Stromal cell of bone marrow (primary cell): ENCODE data around the gene GSTT2.

Source experiments
- DNase-seq: peaks from one replicate; pipeline ENCODE4 v3.0.0-alpha.2; 2012; ENCODE audit warnings: low read depth

Gene GSTT2

DNA sequence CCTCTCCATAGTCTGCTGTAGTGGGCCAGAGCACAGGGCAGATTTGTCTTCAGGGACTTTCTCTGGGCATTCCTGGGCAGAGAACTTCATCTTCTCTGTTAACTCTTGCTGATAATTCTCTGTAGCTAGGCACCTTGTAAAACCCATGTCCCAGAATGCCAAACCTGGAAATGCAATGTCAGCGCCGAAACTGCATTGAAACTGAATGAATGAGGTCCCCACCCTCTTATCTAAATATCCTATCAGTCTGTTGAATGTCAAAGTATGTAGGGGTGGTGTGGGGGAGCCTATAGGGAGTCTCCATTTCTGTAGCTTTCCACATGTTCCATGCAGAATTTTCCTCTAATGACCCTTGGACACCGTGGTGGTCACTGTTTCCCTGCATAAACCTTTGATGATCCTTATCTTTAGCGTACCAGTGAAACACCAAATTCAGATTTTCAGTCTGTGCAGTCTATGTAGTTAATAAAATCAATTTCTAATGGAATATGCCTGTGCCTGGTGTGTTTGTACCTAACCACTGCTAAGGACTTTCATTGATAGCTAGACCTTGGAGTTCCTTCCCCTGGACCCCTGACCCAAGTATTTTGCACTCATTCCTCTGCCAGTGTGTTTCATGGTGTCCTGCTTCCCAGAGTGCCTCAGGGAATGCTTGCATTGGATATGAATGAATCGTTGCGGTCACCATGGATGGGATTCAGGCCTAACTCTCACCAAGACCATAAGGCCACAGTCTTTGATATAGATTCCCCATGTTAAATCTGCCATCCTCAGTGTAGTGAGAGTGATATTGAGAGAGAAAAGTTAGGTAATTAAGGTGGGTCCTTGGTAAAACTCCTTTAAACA lies 28.7 kb downstream of the GSTT2 start:
- DNase-seq = no peak

DNA sequence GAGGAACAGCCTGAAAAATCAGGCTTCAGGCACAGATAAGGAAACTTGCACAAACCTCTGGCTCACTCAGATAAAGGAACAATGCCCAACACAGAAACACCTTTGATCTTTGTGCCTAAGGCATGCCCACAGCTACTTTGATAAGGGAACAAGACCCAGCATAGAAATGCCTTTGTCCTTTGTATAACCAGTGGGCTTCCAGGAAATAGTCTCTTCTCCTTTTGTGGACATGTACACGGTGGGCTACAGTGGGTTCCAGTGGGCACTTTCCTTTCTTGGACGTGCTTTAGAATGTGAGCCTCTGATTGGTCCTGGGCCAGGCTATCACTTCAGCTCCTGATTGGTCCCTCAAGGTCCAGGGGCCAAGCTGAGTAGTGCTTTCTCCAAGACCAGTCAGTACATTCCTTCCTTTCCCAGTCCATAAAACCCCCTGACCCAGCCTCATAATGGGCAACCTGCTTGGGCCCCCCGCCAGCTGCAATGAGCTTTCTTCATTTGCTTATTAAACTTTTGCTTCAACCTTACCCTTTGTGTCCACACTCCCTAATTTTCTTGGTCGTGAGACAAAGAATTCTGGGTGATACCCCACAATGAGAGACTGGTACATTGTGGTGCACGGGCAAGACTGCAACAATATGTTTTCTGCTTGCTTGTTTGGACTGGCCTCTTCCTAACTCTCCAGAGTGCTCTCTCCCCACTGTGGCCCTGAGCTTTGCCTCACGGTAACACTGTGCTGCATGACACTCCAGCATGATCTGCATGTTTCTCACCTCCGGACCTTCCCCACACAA lies 29.5 kb downstream of the GSTT2 start:
- DNase-seq = no peak

DNA sequence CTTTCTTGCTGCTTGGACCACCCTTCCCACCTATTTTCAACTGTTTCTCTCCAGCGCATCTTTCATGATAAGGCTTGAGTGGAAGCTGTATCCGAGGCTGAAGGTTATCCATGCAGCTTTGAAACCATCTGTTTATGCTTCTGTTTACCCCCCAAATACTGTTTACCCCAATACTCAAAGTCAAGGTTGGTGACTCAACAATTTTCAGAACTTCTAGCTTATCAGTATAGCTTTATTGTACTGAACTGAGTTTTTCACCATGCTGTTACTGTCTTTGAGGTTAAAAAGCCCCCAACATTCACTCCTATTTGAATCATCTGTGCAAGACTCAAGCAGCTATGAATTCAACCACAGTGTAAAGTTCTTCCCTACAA lies 30.1 kb downstream of the GSTT2 start:
- DNase-seq = no peak

DNA sequence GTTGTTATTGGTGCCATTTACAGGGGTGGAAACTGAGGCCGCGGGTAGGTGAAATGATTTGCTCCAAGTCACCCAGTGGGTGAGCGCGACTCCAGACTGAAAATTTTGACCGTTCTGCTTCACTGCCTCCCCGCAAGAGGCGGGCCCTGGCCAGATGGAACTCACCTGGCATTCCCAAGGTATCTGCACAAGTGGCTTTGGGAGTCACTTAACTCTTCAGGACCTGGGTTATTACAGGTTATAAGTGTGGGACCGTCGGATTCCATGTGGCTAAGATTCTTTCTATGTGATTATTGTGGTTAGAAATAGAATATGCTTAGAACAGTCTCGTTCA lies 31.8 kb downstream of the GSTT2 start:
- no peak for DNase-seq

DNA sequence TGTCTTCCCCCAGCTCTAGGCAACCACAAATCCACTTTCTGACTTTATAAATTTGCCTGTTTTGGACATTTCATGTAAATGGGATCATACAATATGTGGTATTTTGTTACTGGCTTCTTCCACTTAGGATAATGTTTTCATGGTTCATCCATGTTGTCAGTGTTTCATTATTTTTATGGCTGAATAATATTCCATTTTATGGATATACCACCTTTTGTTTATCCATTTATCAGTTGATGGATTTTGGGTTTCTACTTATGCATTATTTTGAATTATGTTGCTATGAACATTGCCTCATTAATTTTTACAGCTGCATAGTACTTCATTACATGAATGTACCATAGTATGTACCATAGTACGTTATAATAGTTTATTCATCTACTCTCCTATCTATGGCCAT lies 36.2 kb downstream of the GSTT2 start:
- DNase-seq = no peak

DNA sequence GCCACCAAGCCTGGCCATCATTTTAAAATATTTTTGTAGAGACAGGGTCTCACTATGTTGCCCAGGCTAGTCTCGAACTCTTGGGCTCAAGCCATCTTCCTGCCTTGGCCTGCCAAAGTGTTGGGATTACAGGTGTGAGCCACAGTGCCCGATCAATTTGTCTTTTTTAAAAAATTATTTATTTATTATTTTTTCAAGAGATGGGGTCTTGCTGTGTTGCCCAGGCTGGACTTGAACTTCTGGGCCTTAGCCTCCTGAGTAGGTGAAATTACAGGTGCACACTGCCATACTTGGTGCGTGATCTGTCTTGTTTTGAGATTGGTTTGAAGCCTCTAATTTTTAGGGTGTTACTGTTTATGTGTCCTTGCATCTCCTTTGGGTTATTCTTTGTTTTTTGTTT lies 41.4 kb downstream of the GSTT2 start:
- no peak for DNase-seq

DNA sequence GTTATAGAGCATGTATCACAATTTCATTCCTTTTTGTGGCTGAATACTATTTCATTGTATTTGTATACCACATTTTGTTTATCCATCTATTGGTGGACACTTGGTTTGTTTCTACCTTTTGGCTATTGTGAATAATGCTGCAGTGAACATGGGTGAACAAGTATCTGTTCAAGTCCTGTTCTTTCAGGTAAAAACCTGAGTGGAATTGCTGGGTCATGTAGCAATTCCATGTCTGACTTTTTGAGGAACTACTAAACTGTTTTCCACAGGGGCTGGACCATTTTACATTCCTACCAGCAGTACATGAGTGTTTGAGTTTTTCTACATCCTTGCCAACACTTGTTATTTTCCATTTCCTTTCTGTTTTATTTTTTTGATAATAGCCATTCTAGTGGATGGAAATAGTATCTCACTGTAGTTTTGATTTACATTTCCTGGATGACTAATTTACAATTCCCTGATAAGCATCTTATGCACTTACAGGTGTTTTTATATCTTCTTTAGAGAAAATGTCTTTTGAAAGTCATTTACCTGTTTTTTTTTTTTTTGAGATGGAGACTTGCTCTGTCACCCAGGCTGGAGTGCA lies 43.4 kb downstream of the GSTT2 start:
- no peak for DNase-seq

DNA sequence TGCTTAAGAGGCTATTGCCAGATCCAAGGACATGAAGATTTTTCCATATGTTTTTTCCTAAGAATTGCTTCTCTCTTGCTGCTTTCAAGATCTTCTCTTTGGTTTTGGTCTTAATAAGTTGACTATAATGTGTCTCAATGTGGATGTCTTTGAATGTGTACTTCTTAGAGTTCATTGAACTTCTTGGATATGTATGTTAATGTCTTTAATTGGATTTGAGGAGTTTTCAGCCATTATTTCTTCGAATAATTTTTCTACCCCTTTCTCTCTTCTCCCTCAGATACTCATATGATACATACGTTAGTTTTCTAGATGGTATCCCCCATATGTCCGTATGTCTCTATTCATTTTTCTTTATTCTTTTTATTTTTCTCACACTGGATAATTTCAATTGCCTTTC lies 44.4 kb downstream of the GSTT2 start:
- no peak for DNase-seq

DNA sequence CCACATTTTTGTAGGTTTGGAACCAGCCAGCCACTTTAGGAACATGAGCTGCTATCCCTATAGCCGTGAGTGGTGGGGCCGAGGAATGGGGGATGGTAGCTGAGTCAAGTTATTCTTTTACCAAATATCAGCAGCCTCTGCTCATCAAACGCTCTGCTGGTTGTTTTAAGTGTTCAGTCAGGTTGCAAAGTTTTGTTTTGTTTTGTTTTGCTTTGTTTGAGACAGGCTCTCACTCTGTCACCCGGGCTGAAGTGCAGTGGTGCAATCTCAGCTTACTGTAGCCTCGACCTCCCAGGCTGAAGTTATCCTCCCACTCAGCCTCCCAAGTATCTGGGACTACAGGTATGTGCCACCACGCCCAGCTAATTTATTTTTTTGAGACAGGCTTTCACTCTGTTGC lies 45.5 kb downstream of the GSTT2 start:
- no peak for DNase-seq

DNA sequence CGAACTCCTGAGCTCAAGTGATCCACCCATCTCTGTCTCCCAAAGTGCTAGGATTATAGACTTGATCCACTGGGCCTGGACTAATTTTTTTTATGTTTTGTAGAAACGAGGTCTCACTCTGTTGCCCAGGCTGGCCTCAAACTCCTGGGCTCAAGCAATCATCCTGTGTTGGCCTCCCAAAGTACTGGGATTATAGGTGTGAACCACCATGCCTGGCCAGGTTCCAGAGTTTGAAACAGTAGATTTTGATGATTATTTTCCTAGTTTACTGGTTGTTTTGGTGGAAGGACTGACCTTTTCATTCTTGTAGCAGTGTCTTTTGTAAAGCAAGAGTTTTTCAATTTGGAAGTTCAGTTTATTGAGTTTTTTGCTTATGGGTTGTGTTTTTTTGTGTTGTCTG lies 46.1 kb downstream of the GSTT2 start:
- no peak for DNase-seq

DNA sequence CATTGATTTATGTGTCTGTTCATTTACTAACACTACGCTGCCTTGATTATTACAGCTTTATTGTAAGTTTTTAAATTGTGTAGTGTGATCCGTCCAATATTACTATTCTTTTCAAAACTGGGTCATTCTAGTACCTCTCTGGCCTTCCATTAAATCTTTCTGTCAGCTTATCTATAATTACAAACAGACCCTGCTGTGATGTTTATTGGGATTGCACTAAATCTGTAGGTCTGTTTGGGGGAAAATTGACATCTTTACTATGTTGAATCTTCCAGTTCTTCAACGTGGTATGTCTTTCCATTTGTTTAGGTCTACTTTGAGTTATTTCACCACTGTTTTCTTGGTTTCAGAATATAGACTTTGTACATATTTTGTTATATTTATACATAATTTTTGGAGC lies 46.8 kb downstream of the GSTT2 start:
- DNase-seq = no peak

DNA sequence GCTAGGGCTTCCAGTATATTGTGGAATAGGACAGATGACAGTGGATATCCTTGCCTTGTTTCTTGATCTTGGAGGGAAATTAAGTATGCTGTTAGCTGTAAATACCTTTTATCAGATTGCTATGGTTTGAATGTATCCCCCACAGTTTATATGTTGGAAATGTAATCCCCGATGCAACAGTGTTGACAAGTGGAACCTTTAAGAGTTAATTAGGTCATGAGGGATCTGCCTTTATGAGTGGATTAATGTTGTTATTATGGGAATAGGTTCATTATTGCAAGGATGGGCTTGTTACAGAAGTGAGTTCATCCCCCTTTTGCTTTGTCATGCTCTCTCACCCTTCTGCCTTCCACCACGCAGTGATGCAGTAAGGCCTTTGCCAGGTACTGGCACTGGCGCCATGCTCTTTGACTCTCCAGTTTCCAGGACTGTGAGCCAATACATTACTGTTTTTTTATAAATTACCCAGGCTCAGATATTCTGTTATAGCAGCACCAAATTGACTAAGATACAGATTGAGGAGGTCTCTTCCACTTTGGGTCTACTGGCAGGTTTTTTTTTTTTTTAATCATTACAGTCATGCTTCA lies 47.5 kb downstream of the GSTT2 start:
- no peak for DNase-seq

DNA sequence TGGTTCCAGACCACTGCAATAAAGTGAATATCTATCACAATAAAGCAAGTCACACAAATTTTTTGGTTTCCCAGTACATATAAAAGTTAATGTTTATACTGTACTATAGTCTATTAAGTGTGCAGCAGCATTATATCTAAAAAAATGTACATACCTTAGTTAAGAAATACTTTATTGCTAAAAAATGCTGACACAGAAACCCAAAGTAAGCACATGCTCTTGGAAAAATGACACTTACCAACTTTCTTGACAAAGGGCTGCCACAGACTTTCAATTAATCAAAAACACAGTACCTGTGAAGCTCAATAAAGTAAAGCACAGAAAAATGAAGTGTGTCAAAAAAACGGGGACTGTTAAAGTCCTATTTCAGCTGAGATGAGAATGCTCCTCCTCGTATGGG lies 48.1 kb downstream of the GSTT2 start:
- no peak for DNase-seq

DNA sequence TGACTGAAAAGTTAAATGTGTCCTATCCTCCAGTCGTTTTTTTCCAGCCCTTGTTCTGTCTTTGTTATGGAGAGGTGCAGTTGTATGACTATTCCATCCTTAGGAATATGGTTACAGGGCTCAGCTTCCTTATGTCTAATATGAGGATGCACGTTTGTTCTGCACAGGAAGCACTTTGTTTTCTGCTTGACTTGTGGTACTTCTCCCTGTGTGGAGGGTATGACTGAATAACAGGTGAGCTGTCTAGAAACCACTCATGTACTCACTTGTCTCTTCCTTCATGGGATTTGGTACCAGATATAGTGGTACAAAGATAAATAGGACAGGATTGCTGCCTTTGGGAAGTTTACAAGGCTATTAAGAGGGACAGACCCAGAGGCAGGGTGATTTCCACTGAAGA lies 48.6 kb downstream of the GSTT2 start:
- DNase-seq = no peak

DNA sequence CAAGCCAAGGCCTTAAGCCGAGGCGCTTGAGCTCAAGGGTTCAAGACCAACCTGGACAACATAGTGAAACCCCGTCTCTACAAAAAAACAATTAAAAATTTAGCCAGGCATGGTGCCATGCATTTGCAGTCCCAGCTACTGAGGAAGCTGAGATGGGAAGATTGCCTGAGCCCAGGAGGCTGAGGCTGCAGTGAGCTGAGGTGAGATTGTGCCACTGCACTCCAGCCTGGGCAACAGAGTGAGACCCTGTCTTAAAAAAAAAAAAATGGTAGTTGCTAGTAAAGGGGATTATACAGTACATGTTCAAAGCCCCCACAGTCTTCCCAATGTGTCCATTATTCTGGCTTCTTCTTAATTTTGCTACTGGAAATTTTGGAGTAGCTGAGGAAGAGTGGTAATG lies 49.4 kb downstream of the GSTT2 start:
- DNase-seq = no peak

DNA sequence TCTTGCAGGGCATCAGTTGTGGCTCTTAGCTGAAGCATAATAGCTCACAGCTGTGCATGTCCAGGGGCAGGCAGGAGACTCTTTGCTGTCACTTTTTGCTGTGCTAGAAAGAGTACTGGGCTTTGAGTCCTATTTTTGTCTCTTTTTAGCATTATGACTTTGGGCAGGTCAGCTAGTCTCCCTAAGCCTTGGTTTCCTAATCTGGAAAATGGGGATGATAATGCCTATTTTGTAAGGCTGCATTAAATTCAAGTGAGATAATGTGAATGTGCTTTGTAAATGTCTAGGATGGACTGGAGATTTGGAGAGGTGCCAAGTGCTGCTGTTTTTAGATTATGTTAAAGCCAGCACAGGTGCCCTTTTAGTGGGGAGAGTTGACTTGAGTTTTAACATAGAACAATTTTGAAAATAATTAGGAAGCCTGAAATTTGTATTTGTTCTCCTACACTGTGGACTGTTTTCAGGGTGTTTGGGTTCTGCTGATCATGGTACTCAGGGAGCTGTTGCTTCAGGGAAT lies 50.3 kb downstream of the GSTT2 start:
- DNase-seq = no peak
